ENCODE results near the gene RNASEH1. TPM values are rescaled to one million over a fixed set of nuclear protein-coding genes. Genes with fewer than 3 reads are reported as not detected.

The RNASEH1 gene
- total and polyA plus RNA-seq, 2 of the 13 experiments (the other 11 are each of a cell fraction or from before 2014, with no cell fraction given): 14.5 to 57.4 TPM

DNA sequence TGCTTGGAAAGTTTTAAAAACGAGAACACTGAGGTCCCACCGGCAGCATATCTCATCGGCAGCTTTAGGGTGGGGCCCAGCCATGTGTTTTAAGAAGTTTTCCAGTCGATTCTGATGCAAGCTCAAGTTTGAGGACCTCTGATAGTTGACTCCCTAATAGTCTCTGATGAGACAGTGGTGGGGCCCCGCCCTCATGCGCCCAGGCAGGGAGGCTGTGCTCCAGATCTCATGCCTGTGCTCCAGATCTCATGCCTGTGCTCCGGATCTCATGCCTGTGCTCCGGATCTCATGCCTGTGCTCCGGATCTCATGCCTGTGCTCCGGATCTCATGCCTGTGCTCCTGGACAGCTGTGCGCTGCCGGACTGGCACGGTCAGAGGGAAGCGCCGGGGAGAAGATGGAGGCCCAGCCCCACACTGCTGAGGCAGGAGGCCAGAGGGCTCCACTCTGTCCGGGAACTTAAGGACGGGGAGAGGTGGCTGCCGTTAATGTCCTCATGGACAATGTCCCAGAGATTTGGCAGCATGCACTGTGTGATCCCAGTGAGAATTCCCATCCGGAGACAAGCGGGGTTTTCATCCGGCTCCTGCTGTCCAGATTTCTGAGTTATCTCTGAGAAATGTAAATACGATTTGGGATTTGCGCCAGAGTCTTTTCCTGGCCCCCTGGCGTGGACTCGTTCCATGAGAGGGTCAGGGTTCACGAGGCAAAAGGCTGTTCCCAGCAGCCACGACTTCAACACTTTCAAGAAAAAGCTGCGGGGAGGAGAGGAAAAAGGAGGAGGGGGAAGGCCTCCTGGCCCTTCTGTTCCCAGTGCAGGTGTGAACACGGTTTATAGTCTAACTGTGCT, 27.4 kb upstream of the RNASEH1 start (continued):
- TF ChIP-seq ZFP82 (CRISPR knock-in tag; IDR thresholded peaks at IDR 0.05; ENCODE audit: borderline replicate concordance) (no peak), ZNF607 (CRISPR knock-in tag; IDR thresholded peaks at IDR 0.05; ENCODE audit: borderline replicate concordance) (no peak), SMYD3 (CRISPR knock-in tag; IDR thresholded peaks at IDR 0.05) (no peak), AHR (CRISPR knock-in tag; IDR thresholded peaks at IDR 0.05) (peak; percentile 43; the same call in 1 of the 2 replicates), RNF2 (conservative IDR thresholded peaks at IDR 0.05; ENCODE audit: low read depth) (no peak), DPF2 (CRISPR knock-in tag; IDR thresholded peaks at IDR 0.05; ENCODE audit: borderline replicate concordance, low read depth) (no peak), PHF20 (CRISPR knock-in tag; IDR thresholded peaks at IDR 0.05) (0 out of 2 replicates have a peak, but pooled peaks have one; percentile 38), MBNL3 (CRISPR knock-in tag; conservative IDR thresholded peaks at IDR 0.05) (no peak), HOXD1 (CRISPR knock-in tag; IDR thresholded peaks at IDR 0.05) (no peak), ZNF543 (CRISPR knock-in tag; IDR thresholded peaks at IDR 0.05) (peak; percentile 77), UBTF (CRISPR knock-in tag; IDR thresholded peaks at IDR 0.05) (peak; percentile 88), MED8 (CRISPR knock-in tag; IDR thresholded peaks at IDR 0.05; ENCODE audit: insufficient replicate concordance) (no peak), REPIN1 (CRISPR knock-in tag; IDR thresholded peaks at IDR 0.05; ENCODE audit: borderline replicate concordance, low read depth) (no peak), EZH2 (conservative IDR thresholded peaks at IDR 0.05; ENCODE audit: low read depth, low read length) (no peak), PTBP1 (IDR thresholded peaks at IDR 0.05; ENCODE audit: low read depth, low read length, poor library complexity, severe bottlenecking) (no peak), MYNN (CRISPR knock-in tag; IDR thresholded peaks at IDR 0.05; ENCODE audit: low read depth) (no peak), FOXO4 (CRISPR knock-in tag; conservative IDR thresholded peaks at IDR 0.05) (no peak), HNF4G (IDR thresholded peaks at IDR 0.05; ENCODE audit: borderline replicate concordance, low read depth, low read length) (peak; percentile 60; the same call in 1 of the 2 replicates), HNF4G (CRISPR knock-in tag; IDR thresholded peaks at IDR 0.05; ENCODE audit: borderline replicate concordance, low read depth) (peak; percentile 54; the same call in 1 of the 2 replicates), MEIS2 (CRISPR knock-in tag; IDR thresholded peaks at IDR 0.05) (peak; percentile 84; the same call in 1 of the 2 replicates)
- TF ChIP-seq, protein P1, sequence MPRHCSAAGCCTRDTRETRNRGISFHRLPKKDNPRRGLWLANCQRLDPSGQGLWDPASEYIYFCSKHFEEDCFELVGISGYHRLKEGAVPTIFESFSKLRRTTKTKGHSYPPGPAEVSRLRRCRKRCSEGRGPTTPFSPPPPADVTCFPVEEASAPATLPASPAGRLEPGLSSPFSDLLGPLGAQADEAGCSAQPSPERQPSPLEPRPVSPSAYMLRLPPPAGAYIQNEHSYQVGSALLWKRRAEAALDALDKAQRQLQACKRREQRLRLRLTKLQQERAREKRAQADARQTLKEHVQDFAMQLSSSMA (CRISPR knock-in tag; IDR thresholded peaks at IDR 0.05): no peak
- TF ChIP-seq, protein P2, sequence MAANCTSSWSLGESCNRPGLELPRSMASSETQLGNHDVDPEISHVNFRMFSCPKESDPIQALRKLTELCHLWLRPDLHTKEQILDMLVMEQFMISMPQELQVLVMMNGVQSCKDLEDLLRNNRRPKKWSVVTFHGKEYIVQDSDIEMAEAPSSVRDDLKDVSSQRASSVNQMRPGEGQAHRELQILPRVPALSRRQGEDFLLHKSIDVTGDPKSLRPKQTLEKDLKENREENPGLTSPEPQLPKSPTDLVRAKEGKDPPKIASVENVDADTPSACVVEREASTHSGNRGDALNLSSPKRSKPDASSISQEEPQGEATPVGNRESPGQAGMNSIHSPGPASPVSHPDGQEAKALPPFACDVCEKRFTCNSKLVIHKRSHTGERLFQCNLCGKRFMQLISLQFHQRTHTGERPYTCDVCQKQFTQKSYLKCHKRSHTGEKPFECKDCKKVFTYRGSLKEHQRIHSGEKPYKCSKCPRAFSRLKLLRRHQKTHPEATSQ (CRISPR knock-in tag; IDR thresholded peaks at IDR 0.05; ENCODE audit: borderline replicate concordance): no peak

All from HepG2 (cell line).